OCI-LY3 (cell line): ENCODE measurements around the gene IFT27.

Source experiments
- H2AFZ ChIP-seq: fragments of 200-600, 300-600 bp; shearing (Covaris generic); 2 replicates; pipeline ENCODE4 v1.6.0; 2014; ENCODE audit warnings: antibody characterized with exemption, low read depth, low read length
- H3K27ac ChIP-seq: fragments of 200-600, 300-600 bp; sonication (generic); 2 replicates; pipeline ENCODE4 v1.5.1; 2014; ENCODE audit warnings: mild to moderate bottlenecking, low read length, moderate library complexity, mixed read lengths
- H3K27me3 ChIP-seq: fragments of 200-600, 300-600 bp; sonication (generic); 2 replicates; pipeline ENCODE4 v1.6.1; 2014; ENCODE audit warnings: low read depth, low read length, mixed read lengths
- H3K36me3 ChIP-seq: fragments of 200-600, 300-600 bp; sonication (generic); replicated peaks from 2 replicates; pipeline ENCODE3; 2014; ENCODE audit warnings: low read depth, low read length, mixed read lengths
- H3K4me1 ChIP-seq: fragments of 300-600, 200-600 bp; sonication (generic); 2 replicates; pipeline ENCODE4 v1.6.1; 2014; ENCODE audit warnings: low read length, mixed read lengths
- H3K4me2 ChIP-seq: fragments of 200-600, 300-600 bp; sonication (generic); 2 replicates; pipeline ENCODE4 v1.6.1; 2014; ENCODE audit warnings: low read length, mixed read lengths
- H3K4me3 ChIP-seq: fragments of 300-600, 200-600 bp; sonication (generic); 2 replicates; pipeline ENCODE4 v1.5.1; 2014; ENCODE audit warnings: antibody characterized with exemption, mild to moderate bottlenecking, low read length, moderate library complexity
- H3K79me2 ChIP-seq: fragments of 300-600, 200-600 bp; shearing (Covaris generic); 2 replicates; pipeline ENCODE4 v1.6.1; 2014; ENCODE audit warnings: mild to moderate bottlenecking, low read length, mixed read lengths
- H3K9ac ChIP-seq: fragments of 300-600, 200-600 bp; shearing (Covaris generic); 2 replicates; pipeline ENCODE4 v1.6.0; 2014; ENCODE audit warnings: mild to moderate bottlenecking, low read length, moderate library complexity
- H3K9me3 ChIP-seq: fragments of 200-600, 300-600 bp; shearing (Covaris generic); 2 replicates; pipeline ENCODE4 v1.6.1; 2014; ENCODE audit warnings: low read length, mixed read lengths; ENCODE audit not compliant: insufficient read depth
- H4K20me1 ChIP-seq: fragments of 200-600, 300-600 bp; sonication (generic); 2 replicates; pipeline ENCODE4 v1.6.1; 2016; ENCODE audit warnings: low read length, mixed read lengths; ENCODE audit not compliant: insufficient read depth
- EZH2phosphoT487 ChIP-seq: fragments of 200-600 bp; shearing (Covaris generic); IDR thresholded peaks from 2 replicates; pipeline ENCODE4 v1.6.1; 2018; ENCODE audit warnings: antibody characterized with exemption, mixed run types, low read depth
- TF ChIP-seq, protein P1 (sequence below): fragments of 200-600, 300-600 bp; sonication (generic); IDR thresholded peaks from 2 replicates; pipeline ENCODE4 v1.5.1; 2014; ENCODE audit warnings: antibody characterized with exemption, low read length, low read depth

Gene IFT27

DNA sequence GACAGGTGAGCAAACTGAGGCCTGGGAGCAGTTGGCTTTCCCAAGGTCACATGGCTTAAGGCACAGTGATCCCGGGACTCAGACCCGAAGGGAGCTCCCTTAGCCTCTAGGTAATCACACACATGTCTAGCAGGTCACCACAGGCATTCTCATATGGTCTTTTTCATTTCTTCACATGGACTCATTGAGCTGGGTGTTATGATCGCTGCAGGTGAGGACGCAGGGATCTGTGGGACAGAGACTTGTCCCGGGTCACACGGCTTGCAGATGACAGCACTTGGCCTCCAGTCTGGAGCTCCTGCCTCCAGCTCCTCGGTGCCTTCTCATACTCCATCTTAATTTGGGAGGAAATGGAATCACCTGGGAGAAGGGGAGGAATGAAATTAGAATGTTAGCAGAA lies 48.8 kb downstream of the IFT27 start:
- Histone ChIP-seq H3K9me3 (no peaks in the 10 kb centered on the region), H4K20me1 (no peaks in the 10 kb centered on the region), H3K9ac (no peak overlapping the region), H3K27ac (no peak overlapping the region), H3K79me2 (no peaks in the 10 kb centered on the region), H3K36me3 (no peaks in the 10 kb centered on the region), H3K27me3 (peaks cover 33% of the 10 kb centered on the region), H3K4me3 (no peak overlapping the region), H3K4me1 (no peaks in the 10 kb centered on the region), H3K4me2 (no peak overlapping the region), H2AFZ (no peak overlapping the region)
- TF ChIP-seq, protein P1, sequence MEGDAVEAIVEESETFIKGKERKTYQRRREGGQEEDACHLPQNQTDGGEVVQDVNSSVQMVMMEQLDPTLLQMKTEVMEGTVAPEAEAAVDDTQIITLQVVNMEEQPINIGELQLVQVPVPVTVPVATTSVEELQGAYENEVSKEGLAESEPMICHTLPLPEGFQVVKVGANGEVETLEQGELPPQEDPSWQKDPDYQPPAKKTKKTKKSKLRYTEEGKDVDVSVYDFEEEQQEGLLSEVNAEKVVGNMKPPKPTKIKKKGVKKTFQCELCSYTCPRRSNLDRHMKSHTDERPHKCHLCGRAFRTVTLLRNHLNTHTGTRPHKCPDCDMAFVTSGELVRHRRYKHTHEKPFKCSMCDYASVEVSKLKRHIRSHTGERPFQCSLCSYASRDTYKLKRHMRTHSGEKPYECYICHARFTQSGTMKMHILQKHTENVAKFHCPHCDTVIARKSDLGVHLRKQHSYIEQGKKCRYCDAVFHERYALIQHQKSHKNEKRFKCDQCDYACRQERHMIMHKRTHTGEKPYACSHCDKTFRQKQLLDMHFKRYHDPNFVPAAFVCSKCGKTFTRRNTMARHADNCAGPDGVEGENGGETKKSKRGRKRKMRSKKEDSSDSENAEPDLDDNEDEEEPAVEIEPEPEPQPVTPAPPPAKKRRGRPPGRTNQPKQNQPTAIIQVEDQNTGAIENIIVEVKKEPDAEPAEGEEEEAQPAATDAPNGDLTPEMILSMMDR: no peak
- TF ChIP-seq EZH2phosphoT487: no peak

DNA sequence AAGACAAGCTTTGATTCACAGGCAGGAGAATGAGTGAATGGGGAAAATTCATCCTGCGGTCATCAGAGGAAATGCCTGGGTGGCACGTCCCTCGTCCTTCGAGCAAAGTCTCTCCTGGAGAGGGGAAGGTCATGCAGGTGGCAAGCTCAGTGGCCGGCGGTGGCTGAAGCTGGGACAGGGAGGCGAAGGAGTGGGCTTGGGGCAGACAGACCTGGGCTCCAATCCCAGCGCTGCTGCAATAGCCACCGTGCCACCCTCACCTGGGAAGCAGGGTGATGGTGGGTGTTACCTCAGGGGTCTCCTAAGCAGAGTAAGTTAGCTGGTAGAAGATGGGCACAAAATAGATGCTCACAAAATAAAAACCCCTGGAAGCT lies 49.9 kb downstream of the IFT27 start:
- H4K20me1 ChIP-seq: no peaks in the 10 kb centered on the region
- no peaks in the 10 kb centered on the region for H3K4me1 ChIP-seq
- no peak overlapping the region for H3K4me2 ChIP-seq
- H3K9me3 ChIP-seq: no peaks in the 10 kb centered on the region
- no peak overlapping the region for H3K27ac ChIP-seq
- H3K27me3 ChIP-seq: peaks cover 38% of the 10 kb centered on the region
- no peak overlapping the region for H3K9ac ChIP-seq
- TF ChIP-seq, protein P1: no peak
- TF ChIP-seq EZH2phosphoT487: no peak
- no peak overlapping the region for H2AFZ ChIP-seq
- H3K36me3 ChIP-seq: no peaks in the 10 kb centered on the region
- no peak overlapping the region for H3K4me3 ChIP-seq
- no peaks in the 10 kb centered on the region for H3K79me2 ChIP-seq

DNA sequence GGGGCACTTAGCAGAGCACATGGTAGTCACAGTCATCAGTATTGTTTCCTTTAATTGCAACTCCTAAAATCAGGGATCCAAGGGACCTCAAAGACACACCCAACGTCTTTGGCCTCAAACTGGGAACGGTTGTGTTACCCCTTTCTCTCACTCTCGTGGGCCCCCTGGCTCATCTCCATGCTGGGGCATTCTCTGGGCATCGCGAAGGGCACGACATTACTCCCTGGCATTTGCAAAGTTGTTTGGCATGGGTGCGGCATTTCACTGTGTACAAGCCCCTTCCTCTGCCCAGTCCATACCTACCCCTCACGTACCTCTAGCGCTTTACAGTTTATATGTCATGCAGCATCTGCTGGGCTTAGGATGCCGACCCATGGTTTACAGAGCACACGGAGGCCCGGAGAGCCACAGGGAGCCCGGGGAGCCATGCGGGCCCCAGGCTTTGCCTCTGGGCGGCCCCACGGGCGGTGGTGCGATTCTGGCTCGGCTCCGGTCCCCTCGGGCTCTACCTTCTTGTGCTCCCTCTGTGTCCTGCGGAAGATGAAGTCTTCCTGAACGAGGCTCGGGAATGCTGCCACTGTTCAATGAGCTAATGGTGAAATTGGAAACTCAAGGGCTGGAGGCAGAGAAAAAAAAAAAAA lies 50.4 kb downstream of the IFT27 start:
- Histone ChIP-seq H3K79me2 (no peaks in the 10 kb centered on the region), H3K27me3 (peaks cover 44% of the 10 kb centered on the region), H3K36me3 (no peaks in the 10 kb centered on the region), H3K9me3 (no peaks in the 10 kb centered on the region), H3K4me2 (no peak overlapping the region), H4K20me1 (no peaks in the 10 kb centered on the region), H3K4me1 (no peaks in the 10 kb centered on the region), H3K9ac (no peak overlapping the region), H2AFZ (no peak overlapping the region), H3K4me3 (no peak overlapping the region), H3K27ac (no peak overlapping the region)
- no peak for TF ChIP-seq EZH2phosphoT487
- TF ChIP-seq, protein P1: no peak

DNA sequence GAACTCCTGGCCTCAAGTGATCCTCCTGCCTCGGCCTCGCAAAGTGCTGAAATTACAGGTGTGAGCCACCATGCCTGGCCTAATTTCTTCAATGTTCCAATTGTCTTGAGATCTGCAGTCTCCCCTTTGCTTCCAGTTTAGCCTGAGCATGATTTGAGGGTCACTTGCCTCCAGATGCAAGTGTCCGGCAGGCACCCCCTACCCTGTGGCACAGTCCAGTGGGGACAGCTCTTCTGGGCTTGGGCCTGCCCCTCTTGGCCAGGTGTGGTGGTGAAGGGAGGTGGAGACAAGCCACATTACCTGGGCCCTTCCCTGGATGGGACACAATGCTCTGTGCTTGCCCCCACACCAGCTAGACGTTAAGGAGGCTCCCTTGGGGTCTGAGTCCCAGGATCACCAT lies 51.1 kb downstream of the IFT27 start:
- Histone ChIP-seq H3K4me1 (no peaks in the 10 kb centered on the region), H2AFZ (no peak overlapping the region), H3K9ac (no peak overlapping the region), H3K4me3 (no peak overlapping the region), H3K4me2 (no peak overlapping the region), H3K9me3 (no peaks in the 10 kb centered on the region), H4K20me1 (no peaks in the 10 kb centered on the region), H3K27ac (no peak overlapping the region), H3K79me2 (no peaks in the 10 kb centered on the region), H3K36me3 (no peaks in the 10 kb centered on the region), H3K27me3 (peaks cover 50% of the 10 kb centered on the region)
- TF ChIP-seq, protein P1: no peak
- TF ChIP-seq EZH2phosphoT487: no peak
